IPS DF 19.7 (cell line): ENCODE measurements around the gene CDC5L.

Experiments
- DNase-seq: peaks from one replicate; pipeline ENCODE4 v3.0.0-alpha.2; 2013; ENCODE audit warnings: low read depth, low spot score

CDC5L gene

DNA sequence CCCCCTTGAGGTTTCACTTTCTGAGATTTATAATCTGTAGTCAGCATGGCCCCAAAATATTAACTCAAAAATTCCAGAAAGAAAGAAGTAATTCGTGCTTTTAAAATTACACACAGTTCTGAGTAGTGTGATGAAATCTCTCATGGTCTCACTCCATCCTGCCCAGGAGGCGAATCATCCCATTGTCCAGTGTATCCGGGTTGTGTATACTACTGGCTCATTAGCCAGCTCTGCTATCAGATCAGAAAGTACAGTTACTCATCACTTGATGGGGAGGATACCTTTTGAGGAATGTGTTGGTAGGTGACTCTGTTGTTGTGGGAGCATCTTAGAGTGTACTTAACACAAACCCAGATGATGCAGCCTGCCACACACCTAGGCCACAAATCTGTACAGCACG is 65.2 kb downstream of the CDC5L start:
- DNase-seq: no peak

DNA sequence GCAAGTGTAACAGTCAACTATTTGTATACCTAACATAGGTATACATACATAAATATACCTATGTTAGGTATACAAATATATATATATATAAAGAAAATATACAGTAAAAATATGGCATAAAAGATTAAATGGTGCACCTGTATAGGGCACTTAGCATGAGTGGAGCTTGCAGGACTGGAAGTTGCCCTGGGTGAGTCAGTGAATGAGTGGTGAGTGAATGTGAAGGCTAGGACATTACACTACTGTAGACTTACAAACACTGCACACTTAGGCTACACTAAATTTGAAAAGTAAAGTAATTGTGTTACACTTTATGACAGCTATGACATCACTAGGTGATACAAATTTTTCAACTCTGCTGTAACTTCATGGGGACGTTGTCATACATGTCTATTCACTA is 65.6 kb downstream of the CDC5L start:
- DNase-seq: no peak

DNA sequence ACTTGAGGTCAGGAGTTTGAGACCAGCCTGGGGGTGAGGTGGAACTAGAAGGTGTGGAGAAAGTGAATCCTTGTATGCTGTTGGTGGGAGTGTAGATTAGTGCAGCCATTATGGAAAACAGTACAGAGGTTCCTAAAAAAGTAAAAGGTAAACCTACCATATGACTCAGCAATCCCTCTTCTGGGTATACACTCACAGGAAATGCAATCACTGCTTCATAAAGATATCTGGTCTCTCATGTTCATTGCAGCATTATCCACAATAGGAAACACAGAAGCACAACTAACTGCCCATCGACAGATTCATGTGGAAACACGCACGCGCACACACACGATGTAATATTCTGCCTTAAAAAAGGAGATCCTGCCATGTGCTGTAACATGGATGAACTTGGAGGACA is 66.7 kb downstream of the CDC5L start:
- DNase-seq: no peak

DNA sequence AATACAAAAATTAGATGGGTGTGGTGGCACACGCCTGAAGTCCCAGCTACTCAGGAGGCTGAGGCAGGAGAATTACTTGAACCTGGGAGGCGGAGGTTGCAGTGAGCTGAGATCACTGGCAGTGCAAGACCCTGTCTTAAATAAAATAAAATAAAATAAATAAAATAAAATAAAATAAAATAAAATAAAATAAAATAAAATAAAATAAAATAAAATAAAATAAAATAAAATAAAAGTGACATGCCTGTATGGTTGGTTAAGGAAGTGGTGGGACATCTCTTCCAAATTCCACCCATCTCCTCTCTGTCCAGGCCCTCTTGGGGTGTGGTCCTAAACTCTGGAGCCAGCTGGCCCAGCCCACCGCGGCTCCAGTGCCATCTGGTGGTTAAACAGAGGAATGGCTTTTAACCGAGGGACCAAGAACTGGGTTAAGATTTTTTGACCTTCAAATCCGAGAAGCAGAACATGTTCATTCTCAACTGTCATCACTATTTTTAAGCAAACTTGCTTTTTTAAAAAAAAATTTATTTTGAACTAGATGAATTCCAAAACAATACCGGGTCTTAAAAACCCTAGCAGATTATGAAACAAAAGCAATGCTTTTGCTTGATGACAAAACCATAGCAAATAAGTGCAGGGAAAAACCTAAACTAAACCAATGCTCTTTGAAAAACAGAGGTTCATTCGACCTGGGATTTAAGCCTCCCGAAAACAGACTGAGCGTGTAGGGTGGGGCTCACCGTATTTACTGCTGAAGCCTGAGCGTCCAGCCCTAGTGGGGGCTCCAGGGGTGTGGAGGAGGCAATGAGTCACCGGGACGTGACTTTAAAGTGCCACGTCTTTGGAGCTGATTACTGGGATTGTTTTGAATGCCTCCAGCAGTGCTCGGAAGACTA is 68.8 kb downstream of the CDC5L start:
- DNase-seq: no peak

DNA sequence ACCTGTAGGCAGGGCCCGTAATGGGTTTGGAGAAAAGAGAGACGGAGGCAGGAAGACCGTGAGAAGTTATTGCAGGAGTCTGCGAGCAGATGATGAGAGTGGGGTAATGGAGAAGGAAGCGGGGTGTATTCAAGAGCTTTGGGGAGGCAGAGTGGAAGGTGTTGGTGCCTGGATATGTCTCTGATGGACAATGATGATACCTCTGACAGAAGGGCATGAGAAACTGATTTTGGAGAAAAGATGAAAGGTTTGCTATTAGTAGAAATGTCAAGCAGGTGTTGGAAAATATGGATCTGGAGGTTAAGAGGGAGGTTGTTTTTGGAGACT is 69.4 kb downstream of the CDC5L start:
- no peak for DNase-seq

DNA sequence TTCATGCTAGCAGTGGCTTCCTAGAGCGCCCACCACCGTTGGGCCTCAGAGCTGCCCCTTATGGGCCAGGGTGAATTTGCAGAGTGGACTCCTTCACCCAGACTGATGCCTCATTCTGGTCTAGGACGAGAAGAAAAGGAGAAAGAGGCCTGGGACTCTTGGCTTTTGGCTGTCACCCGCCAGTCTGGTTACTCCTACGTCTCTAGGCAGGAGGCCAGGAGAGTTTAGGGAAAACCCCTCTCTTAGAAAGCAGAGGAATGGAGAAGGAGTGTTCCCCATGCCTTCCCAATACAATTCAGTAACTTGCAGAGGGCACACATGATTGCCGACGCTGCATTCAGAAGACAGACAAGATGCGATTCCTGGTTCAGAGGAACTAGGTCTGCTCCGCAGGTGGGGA is 70.1 kb downstream of the CDC5L start:
- no peak for DNase-seq

DNA sequence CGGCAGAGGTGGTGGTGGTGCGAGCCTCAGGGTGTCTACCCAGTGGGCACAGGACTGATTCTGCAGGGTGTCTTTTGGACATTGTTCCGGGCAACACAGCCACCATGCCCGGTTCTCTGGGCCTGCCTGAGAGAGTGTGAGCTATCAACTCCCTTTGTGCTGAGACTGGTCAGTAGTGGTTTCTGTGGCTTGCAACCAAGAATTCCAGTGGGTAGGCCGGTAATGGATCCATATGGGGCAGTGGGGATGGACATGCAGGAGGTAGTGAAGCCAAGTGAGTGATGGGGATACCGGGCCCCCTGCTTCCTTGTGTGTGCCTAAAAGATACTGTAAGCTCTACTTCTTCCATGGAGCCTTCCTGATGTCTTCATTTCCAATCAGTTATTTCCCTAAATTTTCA is 71.0 kb downstream of the CDC5L start:
- DNase-seq: no peak

DNA sequence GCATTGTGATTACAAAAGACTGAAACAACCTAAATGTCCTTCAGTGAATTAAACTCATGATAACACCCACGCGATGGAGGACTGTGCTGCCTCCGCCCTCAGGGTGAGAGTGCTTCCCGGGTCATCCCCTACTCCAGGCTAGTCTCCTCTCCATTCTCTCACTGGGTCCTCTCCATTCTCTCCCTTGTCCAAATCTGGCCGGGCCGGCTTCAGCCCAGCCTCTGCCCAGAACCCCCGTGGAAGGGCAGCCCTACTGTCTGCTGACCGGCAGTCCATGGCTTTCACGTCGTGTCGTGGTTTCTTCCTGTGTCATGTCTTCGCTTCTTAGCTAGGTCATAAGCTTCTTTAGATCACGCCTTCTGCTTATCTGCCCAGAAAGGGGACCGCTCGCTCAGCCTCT is 74.8 kb downstream of the CDC5L start:
- DNase-seq: no peak

DNA sequence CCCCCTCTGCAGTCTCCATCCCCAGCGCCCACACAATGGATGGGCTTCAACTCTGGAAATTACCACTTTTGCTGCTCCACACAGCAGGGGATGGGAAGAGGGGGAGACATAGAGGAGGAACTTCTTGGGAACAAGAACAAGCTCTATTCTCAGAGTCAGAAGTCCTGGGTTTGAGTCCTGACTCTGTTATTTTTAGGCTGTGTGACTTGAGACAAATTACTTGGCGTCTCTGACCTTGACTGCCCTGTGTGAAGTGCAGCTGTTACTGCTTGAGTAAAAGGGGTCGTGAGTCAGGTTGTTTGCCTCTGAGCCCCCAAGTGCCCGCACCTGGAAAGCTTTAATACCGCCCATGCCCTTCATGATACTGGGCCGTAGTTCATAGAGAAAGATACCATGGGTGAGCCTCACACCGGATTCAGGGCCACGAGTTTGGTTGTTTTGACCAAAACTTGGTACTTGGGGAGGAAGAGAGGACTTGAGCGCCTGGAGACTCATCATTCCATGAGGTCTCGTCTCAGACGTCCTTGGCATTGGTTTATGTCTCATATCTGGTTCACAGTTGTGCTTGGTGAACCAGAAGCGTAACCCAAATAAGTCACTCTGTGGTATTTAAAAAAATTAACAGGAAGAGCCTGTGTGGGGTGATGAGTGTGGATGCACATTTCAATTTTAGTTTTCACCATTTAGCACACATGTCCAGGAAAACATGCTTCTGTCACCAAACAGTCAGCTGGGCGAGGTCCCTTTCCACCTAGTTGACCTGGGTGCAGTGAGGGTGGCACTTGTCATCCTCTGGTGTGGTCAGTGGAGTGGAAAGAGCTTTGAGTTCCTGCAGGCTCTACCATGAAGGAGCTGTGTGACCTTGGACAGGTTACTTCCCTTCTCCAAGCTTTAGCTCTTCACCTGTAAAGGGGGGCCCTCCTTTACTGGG is 75.6 kb downstream of the CDC5L start:
- DNase-seq: no peak

DNA sequence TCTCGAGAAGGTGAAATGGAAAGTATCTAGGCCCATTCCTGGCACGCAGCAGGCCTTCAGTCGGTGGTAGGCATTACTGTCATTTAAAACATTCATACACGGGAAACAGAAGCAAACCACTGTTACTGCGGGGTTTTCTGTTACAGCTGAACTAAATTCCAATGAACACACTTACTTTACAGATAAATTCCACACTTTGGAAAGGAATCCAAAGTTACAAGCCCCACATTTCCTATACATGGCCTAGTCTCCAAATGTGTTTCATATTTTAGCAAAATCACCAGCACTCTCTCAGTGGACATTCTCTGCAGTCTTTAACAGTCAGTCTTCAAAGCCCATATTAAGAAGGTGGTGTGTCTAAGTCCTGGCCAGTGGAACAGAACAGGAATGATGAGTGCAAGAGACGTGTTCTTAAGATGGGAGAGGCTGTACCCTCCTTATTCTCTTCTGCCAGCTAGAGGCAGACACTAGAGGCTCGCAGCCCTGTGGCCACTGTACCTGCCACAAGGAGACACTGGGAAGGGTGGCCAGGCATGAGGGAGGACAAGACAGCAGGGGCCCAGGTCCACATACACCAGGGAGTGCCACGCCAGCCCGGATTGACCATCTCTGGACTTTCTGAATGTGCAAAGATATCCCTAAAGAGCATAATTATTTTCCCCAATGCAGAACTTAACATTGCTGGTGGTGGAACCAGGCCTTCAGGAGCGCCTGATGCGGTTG is 76.4 kb downstream of the CDC5L start:
- no peak for DNase-seq

DNA sequence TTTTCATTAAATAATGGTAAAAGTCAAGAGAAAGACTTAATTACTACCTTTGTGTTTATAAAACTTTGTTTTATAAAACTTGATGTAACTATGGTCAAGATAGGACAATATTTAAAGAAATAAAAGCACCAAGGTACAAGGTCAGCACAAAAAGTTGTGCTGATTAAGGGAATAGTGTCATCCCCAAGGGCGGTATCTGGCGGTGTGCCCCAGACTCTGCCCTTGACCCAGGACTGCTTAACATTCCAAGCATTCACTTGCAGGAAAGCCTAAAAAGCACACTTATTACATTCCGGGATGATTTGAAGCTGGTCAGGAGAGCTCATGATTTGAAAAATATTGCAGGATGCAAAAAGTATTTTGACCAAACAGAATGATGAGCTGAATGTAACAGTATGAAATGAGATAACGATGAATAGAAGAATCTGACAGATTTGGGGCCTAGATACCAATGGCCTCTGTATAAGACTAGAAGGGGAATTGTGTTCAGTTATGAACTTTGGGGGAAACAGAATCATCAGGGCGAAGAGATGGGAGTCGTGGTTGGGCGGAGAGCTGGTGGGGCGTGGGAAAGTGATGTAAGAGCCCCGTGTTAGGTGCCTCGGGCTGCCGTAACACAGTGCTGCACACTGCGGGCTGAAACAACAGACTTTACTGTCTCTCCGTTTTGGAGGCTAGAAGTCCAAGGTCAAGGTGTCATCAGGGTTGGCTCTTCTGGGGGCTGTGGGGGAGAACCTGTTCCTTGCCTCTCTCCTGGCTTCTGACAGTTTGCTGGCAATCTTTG is 77.2 kb downstream of the CDC5L start:
- no peak for DNase-seq

DNA sequence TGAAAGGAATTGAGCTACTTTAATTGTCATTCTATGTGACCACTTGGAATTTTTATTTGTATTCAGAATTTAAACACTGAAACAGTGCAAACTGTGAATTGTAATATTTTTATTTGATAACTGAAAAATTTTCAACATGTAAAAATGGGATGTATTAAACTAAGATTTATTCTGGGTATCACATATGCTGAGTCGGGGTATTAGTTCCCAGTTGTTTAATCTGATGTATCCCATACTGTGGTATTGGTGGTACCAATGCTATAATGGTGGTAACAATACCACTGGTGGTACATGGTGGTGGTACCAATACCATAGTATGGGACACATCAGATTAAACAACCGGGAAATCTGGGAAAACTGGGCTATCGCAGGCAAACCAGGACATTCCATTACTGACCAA is 79.4 kb downstream of the CDC5L start:
- no peak for DNase-seq

DNA sequence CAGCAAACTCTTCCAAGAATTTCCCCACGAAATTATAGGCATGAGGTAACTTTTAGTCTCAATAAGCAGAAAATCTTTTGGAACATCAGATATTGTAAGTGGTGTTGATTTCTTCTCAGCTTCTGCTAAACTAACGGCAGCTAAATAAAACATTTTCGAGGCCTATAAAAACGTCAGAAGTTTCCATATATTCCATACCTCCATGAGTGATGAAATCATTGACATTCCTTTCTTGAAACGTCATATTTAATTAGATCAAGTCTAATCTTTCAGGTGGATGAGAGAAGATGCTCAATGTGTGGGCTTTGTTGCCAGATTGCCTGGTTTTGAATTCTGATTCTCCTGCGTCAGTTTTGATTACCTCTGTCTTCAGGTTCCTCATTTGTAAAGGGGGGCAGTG is 81.3 kb downstream of the CDC5L start:
- no peak for DNase-seq

DNA sequence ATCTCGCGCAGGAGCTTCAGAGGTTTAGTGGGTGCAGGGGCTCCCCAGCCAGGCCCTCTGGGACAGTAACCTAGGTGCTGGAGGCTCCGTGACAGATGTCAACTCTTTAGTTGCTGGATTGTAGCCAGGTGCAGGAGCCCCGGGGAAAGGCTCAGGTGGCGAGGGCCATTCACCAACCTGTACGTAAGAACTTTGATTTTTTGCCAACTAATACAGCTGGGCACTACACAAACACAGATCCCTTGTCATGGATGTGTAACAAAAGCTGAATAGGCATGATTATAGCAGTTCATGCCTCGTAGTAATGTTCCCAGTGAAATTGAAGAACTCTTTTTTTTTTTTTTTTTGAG is 82.6 kb downstream of the CDC5L start:
- no peak for DNase-seq

DNA sequence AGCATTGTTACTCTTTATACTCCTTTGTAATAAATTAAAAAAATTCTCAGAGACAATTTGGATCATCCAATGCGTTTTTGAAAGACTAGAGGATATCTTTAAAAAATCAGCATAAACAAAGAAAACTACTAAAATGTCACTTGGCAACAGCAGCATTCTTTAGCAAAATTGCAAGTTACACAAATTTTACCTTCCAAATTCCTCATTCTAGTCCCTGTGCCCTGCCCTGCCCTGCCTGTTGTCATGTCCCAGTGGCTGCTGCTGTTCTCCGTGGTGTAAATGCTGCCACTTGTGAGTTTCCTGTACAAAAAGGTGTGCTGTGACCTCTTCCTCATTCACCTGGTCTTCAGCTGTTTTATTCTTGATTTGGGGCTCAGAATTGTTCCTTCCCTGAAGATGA is 83.2 kb downstream of the CDC5L start:
- DNase-seq: no peak

DNA sequence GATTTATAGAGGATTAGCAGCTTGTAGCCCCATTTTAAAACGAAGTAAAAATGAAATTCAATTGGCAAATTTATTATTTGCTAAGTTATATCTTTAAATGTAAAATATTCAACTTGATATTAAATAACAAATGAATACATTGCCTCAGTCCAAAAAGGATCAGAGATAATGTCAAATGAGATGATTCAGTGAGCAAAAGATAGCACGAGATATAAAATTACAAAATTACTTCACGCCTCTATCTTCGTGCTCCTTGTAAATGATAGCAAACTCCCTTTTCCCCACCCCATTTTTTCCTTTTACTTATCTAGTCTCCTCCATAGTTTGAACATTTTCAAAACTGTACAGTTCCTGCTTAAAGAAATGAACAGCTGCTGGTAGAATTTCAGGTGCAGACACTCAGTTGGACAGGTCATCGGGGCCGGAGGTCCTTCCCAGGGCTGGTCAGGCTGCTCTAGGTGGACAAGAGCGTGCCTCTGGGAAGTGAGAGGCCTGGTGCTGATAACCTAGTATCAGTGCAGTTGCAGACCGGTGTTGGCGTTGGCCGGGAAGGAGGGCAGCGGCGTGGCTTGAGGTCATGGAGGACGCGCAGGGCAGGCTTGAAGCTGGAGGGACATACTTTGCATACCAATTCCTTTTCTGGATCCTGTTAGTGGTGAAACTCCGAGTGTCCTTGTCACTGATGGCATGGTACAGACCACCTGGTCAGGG is 83.9 kb downstream of the CDC5L start:
- DNase-seq: no peak

DNA sequence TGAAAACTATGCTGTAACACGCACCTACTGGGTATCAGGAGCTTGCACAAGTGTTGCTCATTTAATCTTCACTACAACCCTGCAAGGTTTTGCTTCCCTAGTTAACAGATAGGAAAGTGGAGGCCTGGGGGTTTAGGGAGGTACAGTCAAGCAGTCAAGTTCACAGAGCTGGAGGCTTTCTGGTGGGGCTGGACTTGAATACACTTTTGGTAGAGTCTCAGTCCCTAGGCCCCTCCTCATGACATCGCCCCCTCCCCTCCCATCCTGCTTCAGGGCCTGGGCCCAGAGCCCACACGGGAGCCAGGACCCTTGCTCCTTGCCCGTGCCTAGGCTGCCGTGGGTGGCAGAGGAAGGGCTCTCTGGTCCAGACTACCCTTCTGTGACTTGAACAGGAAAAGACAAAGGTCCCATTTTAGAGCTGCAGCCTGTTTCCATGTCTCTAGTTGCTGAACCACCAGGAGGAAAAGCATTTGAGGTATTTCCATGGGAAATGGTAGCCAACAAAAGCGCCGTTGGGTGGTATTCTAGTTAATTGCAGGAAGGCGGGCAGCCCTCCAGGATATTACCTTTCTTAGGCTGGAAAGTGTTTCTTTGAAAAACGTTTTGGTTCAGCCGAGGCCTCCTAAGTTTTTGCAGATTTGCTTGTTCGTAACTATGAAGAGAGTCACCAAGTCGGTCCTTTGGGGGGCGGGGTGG is 84.9 kb downstream of the CDC5L start:
- no peak for DNase-seq

DNA sequence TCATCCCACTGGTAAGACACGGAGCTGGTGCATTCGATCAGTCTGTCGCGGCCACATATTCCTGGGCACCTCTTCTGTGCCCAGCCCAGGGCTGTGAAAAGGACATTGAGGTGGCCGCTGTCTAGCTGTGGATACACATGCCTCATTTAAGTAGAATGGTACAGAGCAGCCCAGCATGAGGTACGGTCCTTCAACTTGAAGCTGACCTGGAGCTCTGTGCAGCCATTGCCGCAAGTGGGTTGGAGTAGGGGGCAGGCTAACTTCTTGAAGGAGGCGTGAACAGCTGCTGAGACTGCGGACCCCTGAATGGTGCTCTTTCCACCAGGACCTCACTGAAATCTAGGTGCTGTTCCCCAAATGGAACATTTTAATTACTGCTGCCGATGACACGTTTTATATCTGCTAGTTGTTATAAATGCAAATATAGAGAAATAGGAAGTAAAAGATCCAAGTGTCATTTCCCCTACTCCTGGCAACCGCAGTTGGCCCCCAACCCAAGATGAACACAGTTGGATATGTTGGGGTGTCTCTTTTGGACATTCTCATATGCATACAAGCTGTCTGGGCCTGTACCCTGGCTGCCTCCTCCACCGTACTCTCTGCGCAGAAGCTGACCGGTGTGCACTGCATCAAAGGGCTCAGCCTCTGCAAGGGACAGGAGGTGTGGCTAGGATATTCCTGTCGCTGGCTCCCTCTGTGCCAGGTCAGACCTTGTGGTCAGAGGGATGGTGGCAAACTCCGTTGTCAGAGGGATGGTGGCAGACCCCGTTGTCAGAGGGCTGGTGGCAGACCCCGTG is 86.1 kb downstream of the CDC5L start:
- no peak for DNase-seq

DNA sequence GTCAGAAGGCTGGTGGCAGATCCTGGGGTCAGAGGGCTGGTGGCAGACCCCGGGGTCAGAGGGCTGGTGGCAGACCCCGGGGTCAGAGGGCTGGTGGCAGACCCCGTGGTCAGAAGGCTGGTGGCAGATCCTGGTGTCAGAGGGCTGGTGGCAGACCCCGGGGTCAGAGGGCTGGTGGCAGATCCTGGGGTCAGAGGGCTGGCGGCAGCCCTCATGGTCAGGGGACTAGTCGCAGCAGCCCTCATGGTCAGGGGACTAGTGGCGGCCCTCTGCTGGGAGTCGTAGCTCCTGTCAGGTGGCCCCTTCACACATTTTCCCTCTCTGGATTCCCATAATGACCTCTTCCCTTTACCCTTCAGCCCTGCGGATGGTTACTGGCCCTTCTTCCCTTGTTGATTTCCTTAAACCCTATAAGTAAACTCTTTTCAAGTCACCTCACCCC is 86.7 kb downstream of the CDC5L start:
- no peak for DNase-seq
